Central memory CD8-positive, alpha-beta T cell (primary cell): ENCODE results near the gene L3MBTL4.

Source experiments
- ATAC-seq: fragments of 150-1000 bp; cut with Tn5 transposase; replicated peaks from 2 replicates; pipeline ENCODE4 v1.10.0; 2022; ENCODE audit warnings: mild to moderate bottlenecking, moderate FRiP score, moderate number of reproducible peaks; ENCODE audit not compliant: poor library complexity, severe bottlenecking; ENCODE audit errors: extremely low read depth
- DNase-seq, 2 donors: peaks; one replicate each; pipeline ENCODE4 v3.0.0; 2021; ENCODE audit warnings: low spot score in 2 of 2
- H3K27ac Mint-ChIP-seq: one replicate; pipeline ENCODE4 v1.8.0; 2022; ENCODE audit warnings: low read depth, mild to moderate bottlenecking, moderate library complexity, mixed read lengths
- H3K27me3 Mint-ChIP-seq: one replicate; pipeline ENCODE4 v1.8.0; 2022; ENCODE audit warnings: mixed read lengths
- H3K36me3 Mint-ChIP-seq: one replicate; pipeline ENCODE4 v1.8.0; 2022; ENCODE audit warnings: mild to moderate bottlenecking, moderate library complexity, mixed read lengths; ENCODE audit not compliant: insufficient read depth
- H3K4me1 Mint-ChIP-seq: one replicate; pipeline ENCODE4 v1.8.0; 2022; ENCODE audit warnings: mixed read lengths
- H3K4me3 Mint-ChIP-seq: one replicate; pipeline ENCODE4 v1.8.0; 2022; ENCODE audit warnings: mild to moderate bottlenecking, moderate library complexity, mixed read lengths
- H3K9me3 Mint-ChIP-seq: one replicate; pipeline ENCODE4 v1.8.0; 2022; ENCODE audit warnings: mixed read lengths

L3MBTL4 gene

GRCh38 chr18:5955861-5956260 is 458.9 kb downstream of the L3MBTL4 start:
- ATAC-seq (no peak), DNase-seq (no peak)
- Mint-ChIP-seq H3K27me3 (no peaks in the 10 kb centered on the region), H3K4me3 (no peak overlapping the region), H3K4me1 (no peaks in the 10 kb centered on the region), H3K36me3 (no peaks in the 10 kb centered on the region), H3K27ac (no peak overlapping the region), H3K9me3 (peaks cover 6% of the 10 kb centered on the region)

GRCh38 chr18:5951515-5952091 is 463.1 kb downstream of the L3MBTL4 start:
- no peak for ATAC-seq
- H3K27me3 Mint-ChIP-seq, result no peaks in the 10 kb centered on the region
- H3K27ac Mint-ChIP-seq, result no peak overlapping the region

GRCh38 chr18:5948781-5949180 is 465.9 kb downstream of the L3MBTL4 start:
- no peak for ATAC-seq
- H3K36me3 Mint-ChIP-seq, result no peaks in the 10 kb centered on the region

More at GRCh38 chr18:5951515-5952091, 463.1 kb downstream of the L3MBTL4 start:
- no peaks in the 10 kb centered on the region for H3K36me3 Mint-ChIP-seq
- peaks cover 5% of the 10 kb centered on the region for H3K9me3 Mint-ChIP-seq
- H3K4me1 Mint-ChIP-seq, result no peaks in the 10 kb centered on the region
- H3K4me3 Mint-ChIP-seq, result no peak overlapping the region
- no peak for DNase-seq

GRCh38 chr18:5948237-5948636 is 466.5 kb downstream of the L3MBTL4 start:
- H3K27me3 Mint-ChIP-seq, result no peaks in the 10 kb centered on the region
- peaks cover 5% of the 10 kb centered on the region for H3K9me3 Mint-ChIP-seq
- ATAC-seq, result no peak
- no peaks in the 10 kb centered on the region for H3K36me3 Mint-ChIP-seq
- no peak for DNase-seq
- no peak overlapping the region for H3K27ac Mint-ChIP-seq
- no peaks in the 10 kb centered on the region for H3K4me1 Mint-ChIP-seq
- H3K4me3 Mint-ChIP-seq, result no peak overlapping the region

More at GRCh38 chr18:5948781-5949180, 465.9 kb downstream of the L3MBTL4 start:
- no peak overlapping the region for H3K4me3 Mint-ChIP-seq
- no peak overlapping the region for H3K27ac Mint-ChIP-seq
- no peaks in the 10 kb centered on the region for H3K27me3 Mint-ChIP-seq
- H3K4me1 Mint-ChIP-seq, result no peaks in the 10 kb centered on the region
- peaks cover 5% of the 10 kb centered on the region for H3K9me3 Mint-ChIP-seq
- no peak for DNase-seq

GRCh38 chr18:5944448-5944847 is 470.3 kb downstream of the L3MBTL4 start:
- DNase-seq (no peak), ATAC-seq (no peak)
- no peak overlapping the region for H3K4me3 Mint-ChIP-seq
- H3K9me3 Mint-ChIP-seq, result peaks cover 5% of the 10 kb centered on the region
- no peak overlapping the region for H3K27ac Mint-ChIP-seq
- no peaks in the 10 kb centered on the region for H3K4me1 Mint-ChIP-seq
- no peaks in the 10 kb centered on the region for H3K36me3 Mint-ChIP-seq
- H3K27me3 Mint-ChIP-seq, result no peaks in the 10 kb centered on the region

GRCh38 chr18:5943514-5943913 is 471.2 kb downstream of the L3MBTL4 start:
- ATAC-seq (no peak), DNase-seq (no peak)
- Mint-ChIP-seq H3K27ac (no peak overlapping the region), H3K27me3 (no peaks in the 10 kb centered on the region), H3K36me3 (no peaks in the 10 kb centered on the region), H3K4me3 (no peak overlapping the region), H3K4me1 (no peaks in the 10 kb centered on the region), H3K9me3 (peaks cover 5% of the 10 kb centered on the region)

GRCh38 chr18:5942591-5942990 is 472.1 kb downstream of the L3MBTL4 start:
- Mint-ChIP-seq H3K4me1 (no peaks in the 10 kb centered on the region), H3K27ac (no peak overlapping the region), H3K36me3 (no peaks in the 10 kb centered on the region), H3K27me3 (no peaks in the 10 kb centered on the region), H3K9me3 (peaks cover 2% of the 10 kb centered on the region), H3K4me3 (no peak overlapping the region)
- DNase-seq (no peak), ATAC-seq (no peak)

- H3K4me1 Mint-ChIP-seq, result no peaks in the 10 kb centered on the region
- no peak for ATAC-seq
- no peaks in the 10 kb centered on the region for H3K27me3 Mint-ChIP-seq
- no peak overlapping the region for H3K27ac Mint-ChIP-seq
- no peak overlapping the region for H3K4me3 Mint-ChIP-seq
- H3K9me3 Mint-ChIP-seq, result no peaks in the 10 kb centered on the region
- H3K36me3 Mint-ChIP-seq, result no peaks in the 10 kb centered on the region
- DNase-seq, result no peak
These were observed 472.8 kb downstream of the L3MBTL4 start for GRCh38 chr18:5941890-5942289.

GRCh38 chr18:5939801-5940667 is 474.7 kb downstream of the L3MBTL4 start:
- H3K4me1 Mint-ChIP-seq, result no peaks in the 10 kb centered on the region
- DNase-seq (no peak), ATAC-seq (no peak)
- no peaks in the 10 kb centered on the region for H3K9me3 Mint-ChIP-seq
- H3K27me3 Mint-ChIP-seq, result no peaks in the 10 kb centered on the region
- H3K36me3 Mint-ChIP-seq, result no peaks in the 10 kb centered on the region
- no peak overlapping the region for H3K27ac Mint-ChIP-seq
- no peak overlapping the region for H3K4me3 Mint-ChIP-seq

GRCh38 chr18:5937795-5938194 is 476.9 kb downstream of the L3MBTL4 start:
- Mint-ChIP-seq H3K27ac (no peak overlapping the region), H3K36me3 (no peaks in the 10 kb centered on the region), H3K27me3 (no peaks in the 10 kb centered on the region), H3K4me1 (no peaks in the 10 kb centered on the region), H3K4me3 (no peak overlapping the region), H3K9me3 (peaks cover 6% of the 10 kb centered on the region)
- DNase-seq, result no peak
- no peak for ATAC-seq

- Mint-ChIP-seq H3K9me3 (peaks cover 6% of the 10 kb centered on the region), H3K27me3 (no peaks in the 10 kb centered on the region), H3K27ac (no peak overlapping the region), H3K4me1 (no peaks in the 10 kb centered on the region), H3K4me3 (no peak overlapping the region), H3K36me3 (no peaks in the 10 kb centered on the region)
- DNase-seq (no peak), ATAC-seq (no peak)
These were observed 477.6 kb downstream of the L3MBTL4 start for GRCh38 chr18:5937121-5937520.

GRCh38 chr18:5930789-5931188 is 483.9 kb downstream of the L3MBTL4 start:
- DNase-seq, result no peak
- no peak for ATAC-seq
- Mint-ChIP-seq H3K27me3 (no peaks in the 10 kb centered on the region), H3K9me3 (peaks cover 22% of the 10 kb centered on the region), H3K4me1 (no peaks in the 10 kb centered on the region), H3K27ac (no peak overlapping the region), H3K4me3 (no peak overlapping the region), H3K36me3 (no peaks in the 10 kb centered on the region)

GRCh38 chr18:5918205-5918858 is 496.4 kb downstream of the L3MBTL4 start:
- Mint-ChIP-seq H3K27me3 (peaks cover 7% of the 10 kb centered on the region), H3K9me3 (peaks cover 8% of the 10 kb centered on the region), H3K27ac (no peak overlapping the region), H3K4me3 (no peak overlapping the region), H3K36me3 (no peaks in the 10 kb centered on the region), H3K4me1 (no peaks in the 10 kb centered on the region)
- ATAC-seq (no peak), DNase-seq (no peak)
